PC-9 (cell line): ENCODE measurements around the gene MT1G. TPM values are rescaled to one million over a fixed set of nuclear protein-coding genes. Genes with fewer than 3 reads are reported as not detected.
"Not testable (repeated sequence)": the region's sequence is repeated elsewhere in the genome, so short reads cannot be mapped to it uniquely, and the experiment has no call there.

Source experiments
- Bru-seq: library from RNA; stranded (reverse); fragments of 400-500 nt; gene quantifications from one replicate; lab custom pipeline; 2021; lab: Mats Ljungman, UMichigan
- BruChase-seq, 2 experiments: library from RNA; stranded (reverse); fragments of 400-500 nt; gene quantifications; one replicate each; lab custom pipeline; 2021; lab: Mats Ljungman, UMichigan
- BruUV-seq: library from RNA; stranded (reverse); fragments of 400-500 nt; replicated peaks from 2 replicates; lab custom pipeline; 2021; lab: Mats Ljungman, UMichigan
- CTCF ChIA-PET: fragments of 300-600 bp; sonication (Branson Sonifier 250); formaldehyde crosslinking; loops from one replicate; lab custom pipeline; 2022; ENCODE audit warnings: antibody characterized with exemption; lab: Charles Lee
- POLR2A ChIA-PET: fragments of 300-600 bp; sonication (Branson Sonifier 250); formaldehyde crosslinking; loops from one replicate; lab custom pipeline; 2022; ENCODE audit warnings: antibody characterized with exemption; ENCODE audit not compliant: unreplicated experiment; lab: Charles Lee
- DNase-seq, 2 experiments: peaks; one replicate each; pipeline versions ENCODE4 v3.0.0 to v3.0.0-alpha.2; 2015 to 2022; ENCODE audit warnings: mixed read lengths in 1 of 2
- H2AFZ ChIP-seq: fragments of 200-600 bp; sonication (generic); 2 replicates; pipeline ENCODE4 v1.8.1; 2017; ENCODE audit warnings: antibody characterized with exemption
- H3F3A ChIP-seq: fragments of 200-600 bp; sonication (generic); 2 replicates; pipeline ENCODE4 v1.8.1; 2017; ENCODE audit warnings: antibody characterized with exemption, mild to moderate bottlenecking, low read depth; ENCODE audit not compliant: insufficient read depth
- H3K27ac ChIP-seq: fragments of 200-600 bp; sonication (generic); 2 replicates; pipeline ENCODE4 v1.6.1; 2016; ENCODE audit warnings: mixed run types
- H3K27me3 ChIP-seq: fragments of 200-600 bp; sonication (generic); 2 replicates; pipeline ENCODE4 v1.6.1; 2016; ENCODE audit warnings: low read depth, mixed run types; ENCODE audit not compliant: insufficient read depth
- H3K36me3 ChIP-seq: fragments of 200-600 bp; sonication (generic); 2 replicates; pipeline ENCODE4 v1.6.1; 2016; ENCODE audit warnings: low read depth, mixed run types
- H3K4me1 ChIP-seq: fragments of 200-600 bp; sonication (generic); replicated peaks from 2 replicates; pipeline ENCODE4 v1.6.1; 2016; ENCODE audit warnings: mixed run types; ENCODE audit not compliant: insufficient read depth
- H3K4me2 ChIP-seq: fragments of 200-600 bp; sonication (generic); 2 replicates; pipeline ENCODE4 v1.6.1; 2017; ENCODE audit warnings: mixed run types
- H3K4me3 ChIP-seq: fragments of 200-600 bp; sonication (generic); 2 replicates; pipeline ENCODE4 v1.6.1; 2016; ENCODE audit warnings: mixed run types
- H3K79me2 ChIP-seq: fragments of 200-600 bp; sonication (generic); 2 replicates; pipeline ENCODE4 v1.6.1; 2017; ENCODE audit warnings: low read depth, mixed run types
- H3K9me2 ChIP-seq: fragments of 200-600 bp; sonication (generic); 2 replicates; pipeline ENCODE4 v1.8.1; 2017; ENCODE audit warnings: mild to moderate bottlenecking; ENCODE audit not compliant: insufficient read depth
- H3K9me3 ChIP-seq: fragments of 200-600 bp; sonication (generic); 2 replicates; pipeline ENCODE4 v1.8.1; 2016; ENCODE audit warnings: low read depth; ENCODE audit not compliant: insufficient read depth
- H4K20me1 ChIP-seq: fragments of 200-600 bp; sonication (generic); 2 replicates; pipeline ENCODE4 v1.8.1; 2017; ENCODE audit not compliant: insufficient read depth
- CTCF ChIP-seq: fragments of 200-600 bp; sonication (generic); conservative IDR thresholded peaks from 2 replicates; pipeline ENCODE4 v1.6.1; 2017; ENCODE audit warnings: mixed run types, antibody characterized with exemption, mild to moderate bottlenecking, moderate library complexity
- EZH2 ChIP-seq: fragments of 200-600 bp; sonication (generic); IDR thresholded peaks from 2 replicates; pipeline ENCODE4 v1.8.0; 2017; ENCODE audit warnings: antibody characterized with exemption, low read depth
- intact Hi-C: fragments of 100-400 bp; cut with micrococcal nuclease; formaldehyde crosslinking; loops from one replicate; pipeline ENCODE4 v1.10.0; 2022; ENCODE audit not compliant: unreplicated experiment
- long read RNA-seq: library from polyadenylated mRNA; stranded (forward); transcript quantifications from one replicate; pipeline ENCODE4 v2.0.0, GENCODE V29; 2022
- total RNA-seq: library from RNA; stranded (reverse); gene quantifications from 2 replicates; pipeline ENCODE4 v1.2.3, GENCODE V29; 2021

MT1G gene
- total RNA-seq (not detected in 2 replicates), Bru-seq, nascent RNA (not detected), BruChase-seq, experiment 1, labeled RNA remaining after a 2-hour chase (not detected), BruChase-seq, experiment 2, labeled RNA remaining after a 6-hour chase (percentile 20 among the genes with signal in this experiment)
- long read RNA-seq: 0 reads

- no peaks in the 10 kb centered on the region for H3K9me3 ChIP-seq
- intact Hi-C loops: no loop called here
- H3K27ac ChIP-seq: no peak within 1 kb of the TSS
- H3F3A ChIP-seq: peaks cover 4% of the 10 kb centered on the region
- no peaks in the 10 kb centered on the region for H4K20me1 ChIP-seq
- peaks cover 10% of the 10 kb centered on the region for H3K27me3 ChIP-seq
- no peak within 1 kb of the TSS for H3K4me2 ChIP-seq
- POLR2A ChIA-PET: no interaction called here
- DNase-seq: no peak
- H3K4me3 ChIP-seq: no peak within 1 kb of the TSS
- no peak within 1 kb of the TSS for H2AFZ ChIP-seq
- H3K36me3 ChIP-seq: no peaks in the 10 kb centered on the region
- TF ChIP-seq EZH2 (no peak), CTCF (no peak)
- no peaks in the 10 kb centered on the region for H3K79me2 ChIP-seq
- CTCF ChIA-PET: no interaction called here
- H3K9me2 ChIP-seq: no peaks in the 10 kb centered on the region
- BruUV-seq: no TSS peak
- H3K4me1 ChIP-seq: peaks cover 15% of the 10 kb centered on the region
Observed at GRCh38 chr16:56667581-56668571, at the start of gene MT1G. MT1G (minus strand) TSS chr16:56668065; CDS start chr16:56667993, 72 bp downstream.

- H3K4me1 ChIP-seq, POLR2A ChIA-PET, H3K27me3 ChIP-seq, H3K36me3 ChIP-seq, H3F3A ChIP-seq, DNase-seq, CTCF ChIA-PET, H3K4me3 ChIP-seq, H2AFZ ChIP-seq, H3K4me2 ChIP-seq, BruUV-seq, H4K20me1 ChIP-seq, H3K9me2 ChIP-seq, H3K9me3 ChIP-seq, H3K27ac ChIP-seq, H3K79me2 ChIP-seq, intact Hi-C loops: not testable (repeated sequence)
Observed at GRCh38 chr16:56717532-56717931, 49.7 kb upstream of the MT1G start.

GRCh38 chr16:56716761-56717160 lies 48.9 kb upstream of the MT1G start:
- intact Hi-C loops: no loop called here
- no peaks in the 10 kb centered on the region; the same call in 1 of the 2 replicates for H3K9me2 ChIP-seq
- no peaks in the 10 kb centered on the region for H3K27me3 ChIP-seq
- POLR2A ChIA-PET: no interaction called here
- no peak overlapping the region for H2AFZ ChIP-seq
- H3K4me3 ChIP-seq: no peak overlapping the region
- no peak overlapping the region for H3K4me2 ChIP-seq
- DNase-seq: no peak
- H3K9me3 ChIP-seq: no peaks in the 10 kb centered on the region
- H3K4me1 ChIP-seq: no peaks in the 10 kb centered on the region
- BruUV-seq: no TSS peak
- no peaks in the 10 kb centered on the region for H4K20me1 ChIP-seq
- H3K36me3 ChIP-seq: no peaks in the 10 kb centered on the region
- CTCF ChIA-PET: interaction anchor here (0.5 kb wide), 1 partner anchor 14 kb away, joined by 3 read pairs; no protein-coding TSS in a partner anchor
- H3K79me2 ChIP-seq: no peaks in the 10 kb centered on the region
- H3F3A ChIP-seq: no peaks in the 10 kb centered on the region
- H3K27ac ChIP-seq: no peak overlapping the region
- TF ChIP-seq CTCF (no peak), EZH2 (no peak)
